LNCaP clone FGC (cell line): ENCODE results near the gene GPATCH11.
A peak's percentile ranks its signal among the peaks of the same experiment; 100 is the strongest.

Source experiments
- DNase-seq: peaks from one replicate; pipeline ENCODE4 v3.0.0-alpha.2; 2011; ENCODE audit warnings: low read depth
- H3K4me3 ChIP-seq: 2 replicates; pipeline ENCODE4 v1.5.1; 2011; ENCODE audit warnings: mild to moderate bottlenecking, low read depth, low read length, control low read depth
- TF ChIP-seq, protein P1 (sequence below): IDR thresholded peaks from 2 replicates; pipeline ENCODE4 v1.5.1; 2012; ENCODE audit warnings: mild to moderate bottlenecking; ENCODE audit not compliant: control insufficient read depth, insufficient read depth; ENCODE audit errors: extremely low read depth

The GPATCH11 gene

DNA sequence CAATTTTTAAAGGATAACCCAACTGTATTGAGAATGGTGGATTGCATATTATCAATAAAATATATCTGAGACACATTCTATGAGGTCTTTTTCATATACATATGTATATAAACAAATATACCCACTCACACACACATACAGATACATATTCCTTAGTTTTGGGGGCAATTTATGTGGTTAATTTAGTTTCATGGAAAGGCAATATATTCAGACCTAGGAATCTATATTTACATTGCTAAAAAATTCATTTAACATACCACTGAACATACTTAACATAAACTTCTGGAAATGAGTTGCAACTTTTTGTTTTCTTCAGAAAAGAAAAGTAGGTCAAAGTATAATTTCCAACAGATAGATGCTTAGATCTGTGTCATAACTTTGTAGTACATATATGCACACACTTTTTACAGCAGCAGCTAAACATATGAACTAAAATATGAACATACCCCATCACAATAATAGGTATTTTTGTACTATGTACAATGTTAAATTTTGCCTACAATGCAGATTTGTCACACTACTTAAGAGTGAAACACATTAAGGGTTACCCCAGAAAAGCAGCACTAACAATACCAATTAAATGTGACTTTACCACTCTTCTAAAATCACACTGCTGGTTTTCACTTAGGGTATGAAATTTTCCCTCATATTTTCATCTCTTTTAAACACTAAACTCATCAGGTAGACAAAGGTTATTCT, 23.2 kb upstream of the GPATCH11 start:
- no peak for DNase-seq
- TF ChIP-seq, protein P1, sequence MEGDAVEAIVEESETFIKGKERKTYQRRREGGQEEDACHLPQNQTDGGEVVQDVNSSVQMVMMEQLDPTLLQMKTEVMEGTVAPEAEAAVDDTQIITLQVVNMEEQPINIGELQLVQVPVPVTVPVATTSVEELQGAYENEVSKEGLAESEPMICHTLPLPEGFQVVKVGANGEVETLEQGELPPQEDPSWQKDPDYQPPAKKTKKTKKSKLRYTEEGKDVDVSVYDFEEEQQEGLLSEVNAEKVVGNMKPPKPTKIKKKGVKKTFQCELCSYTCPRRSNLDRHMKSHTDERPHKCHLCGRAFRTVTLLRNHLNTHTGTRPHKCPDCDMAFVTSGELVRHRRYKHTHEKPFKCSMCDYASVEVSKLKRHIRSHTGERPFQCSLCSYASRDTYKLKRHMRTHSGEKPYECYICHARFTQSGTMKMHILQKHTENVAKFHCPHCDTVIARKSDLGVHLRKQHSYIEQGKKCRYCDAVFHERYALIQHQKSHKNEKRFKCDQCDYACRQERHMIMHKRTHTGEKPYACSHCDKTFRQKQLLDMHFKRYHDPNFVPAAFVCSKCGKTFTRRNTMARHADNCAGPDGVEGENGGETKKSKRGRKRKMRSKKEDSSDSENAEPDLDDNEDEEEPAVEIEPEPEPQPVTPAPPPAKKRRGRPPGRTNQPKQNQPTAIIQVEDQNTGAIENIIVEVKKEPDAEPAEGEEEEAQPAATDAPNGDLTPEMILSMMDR, result no peak
- H3K4me3 ChIP-seq, result no peak overlapping the region

DNA sequence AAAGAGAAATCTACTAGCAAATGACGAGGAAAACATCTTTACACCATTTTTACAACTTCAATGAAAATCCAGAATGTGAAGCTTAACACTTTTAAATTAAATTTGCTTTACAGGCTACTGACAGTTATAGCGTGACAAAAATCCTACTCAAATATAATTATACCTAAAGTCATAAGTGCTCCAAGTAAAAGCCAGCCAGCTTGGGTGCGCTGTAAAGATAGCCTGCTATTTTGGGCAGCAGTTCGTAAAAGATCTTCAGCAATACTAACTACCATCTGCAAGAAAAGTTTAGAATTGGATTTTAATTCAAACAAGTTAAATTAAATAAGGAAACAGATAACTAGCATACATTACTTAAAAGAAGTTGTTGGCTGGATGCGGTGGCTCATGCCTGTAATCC, 22.5 kb upstream of the GPATCH11 start:
- TF ChIP-seq, protein P1, result no peak
- H3K4me3 ChIP-seq, result no peak overlapping the region
- no peak for DNase-seq

GRCh38 chr2:37068686-37069085, 15.6 kb upstream of the GPATCH11 start:
- TF ChIP-seq, protein P1, result no peak
- no peak for DNase-seq
- H3K4me3 ChIP-seq, result no peak overlapping the region

DNA sequence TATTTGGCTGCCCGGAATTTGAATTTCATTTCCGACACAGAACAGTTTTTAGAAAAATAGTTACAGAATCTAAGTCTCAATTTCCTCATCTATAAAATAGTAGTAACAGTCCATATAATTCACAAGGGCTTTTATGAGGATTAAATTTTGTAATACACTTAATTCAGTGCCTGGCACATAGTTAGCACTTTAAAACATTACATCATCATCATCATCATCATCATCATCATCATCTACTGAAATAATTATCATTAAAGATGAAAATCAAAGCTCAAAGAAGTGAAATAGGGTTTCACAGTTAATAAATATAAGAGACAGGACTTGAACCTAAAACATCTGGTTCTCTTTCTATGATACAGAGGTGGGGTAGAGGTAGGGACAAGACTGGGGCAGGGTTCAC, 13.4 kb upstream of the GPATCH11 start:
- TF ChIP-seq, protein P1, result no peak
- no peak for DNase-seq
- H3K4me3 ChIP-seq, result no peak overlapping the region

- TF ChIP-seq, protein P1, result no peak
- H3K4me3 ChIP-seq, result no peak overlapping the region
- DNase-seq, result no peak
These were observed 4.1 kb upstream of the GPATCH11 start for GRCh38 chr2:37080266-37080665.

GRCh38 chr2:37080689-37081088, 3.6 kb upstream of the GPATCH11 start:
- TF ChIP-seq, protein P1, result no peak
- no peak for DNase-seq
- no peak overlapping the region for H3K4me3 ChIP-seq

DNA sequence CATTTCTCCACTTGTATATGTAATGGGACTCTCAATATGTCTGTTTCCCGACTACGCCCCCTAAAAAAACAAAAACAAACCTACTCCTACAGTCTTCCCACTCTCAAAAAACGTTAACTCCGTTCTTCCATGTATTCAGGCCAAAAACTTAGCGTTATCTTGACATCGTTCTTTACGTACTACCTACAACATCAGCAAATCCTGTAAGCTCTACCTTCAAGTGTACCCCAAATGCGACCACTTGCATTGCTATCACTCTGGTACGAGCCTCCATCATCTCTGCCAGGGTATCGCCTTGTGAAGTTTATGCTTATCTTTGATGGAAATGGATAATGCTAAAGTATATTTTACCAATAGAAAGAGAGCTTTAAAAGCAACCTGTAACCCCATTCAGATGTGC, 479 bp downstream of the GPATCH11 start:
- H3K4me3 ChIP-seq, result peak overlapping the region; percentile 69

More for the DNA sequence above, 479 bp downstream of the GPATCH11 start:
- DNase-seq, result no peak
- TF ChIP-seq, protein P1, result no peak
